IPS-15b (cell line): Measurements from ENCODE around the gene PTPRN2.

ENCODE experiments used
- H3K27me3 ChIP-seq: one replicate; pipeline ENCODE4 v1.6.1; 2013; ENCODE audit warnings: low read length; ENCODE audit not compliant: control insufficient read depth, insufficient read depth
- H3K36me3 ChIP-seq: one replicate; pipeline ENCODE4 v1.6.1; 2013; ENCODE audit warnings: low read length; ENCODE audit not compliant: control insufficient read depth, insufficient read depth
- H3K4me1 ChIP-seq: one replicate; pipeline ENCODE4 v1.6.1; 2013; ENCODE audit warnings: mild to moderate bottlenecking, low read length; ENCODE audit not compliant: control insufficient read depth, insufficient read depth
- H3K4me3 ChIP-seq: one replicate; pipeline ENCODE4 v1.5.1; 2013; ENCODE audit warnings: low read depth, low read length
- H3K9ac ChIP-seq: one replicate; pipeline ENCODE4 v1.6.1; 2013; ENCODE audit warnings: low read depth, mild to moderate bottlenecking, low read length
- H3K9me3 ChIP-seq: one replicate; pipeline ENCODE4 v1.6.1; 2013; ENCODE audit warnings: mild to moderate bottlenecking, low read length; ENCODE audit not compliant: control insufficient read depth, insufficient read depth

PTPRN2 gene

DNA sequence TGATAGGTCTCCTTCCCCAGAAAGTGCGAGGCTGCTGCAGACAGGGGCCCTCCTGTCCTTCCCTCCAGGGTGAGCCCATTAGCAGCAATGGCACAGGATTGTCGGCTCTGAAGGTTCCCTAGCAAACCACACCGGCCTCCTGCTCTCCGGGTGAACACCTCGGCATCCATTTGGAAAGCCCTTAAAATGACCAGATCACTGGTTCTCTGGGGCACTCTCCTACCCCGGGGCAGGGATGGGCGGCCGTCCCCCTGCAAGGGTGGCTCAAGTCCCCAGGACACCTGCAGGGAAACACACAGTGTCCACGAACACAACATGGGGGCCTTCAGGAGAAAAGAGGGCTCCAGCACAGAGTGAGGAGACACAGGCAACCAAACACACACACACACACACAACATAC is 459.1 kb downstream of the PTPRN2 start:
- H3K27me3 ChIP-seq = no peaks in the 10 kb centered on the region
- no peak overlapping the region for H3K9ac ChIP-seq
- no peaks in the 10 kb centered on the region for H3K4me1 ChIP-seq
- H3K4me3 ChIP-seq = no peak overlapping the region
- no peaks in the 10 kb centered on the region for H3K9me3 ChIP-seq
- no peaks in the 10 kb centered on the region for H3K36me3 ChIP-seq

GRCh38 chr7:158127241-158127640 is 460.4 kb downstream of the PTPRN2 start:
- H3K9me3 ChIP-seq = no peaks in the 10 kb centered on the region
- no peaks in the 10 kb centered on the region for H3K36me3 ChIP-seq

GRCh38 chr7:158126661-158127060 is 461.0 kb downstream of the PTPRN2 start:
- Histone ChIP-seq H3K27me3 (no peaks in the 10 kb centered on the region), H3K36me3 (no peaks in the 10 kb centered on the region), H3K4me3 (no peak overlapping the region), H3K9me3 (no peaks in the 10 kb centered on the region), H3K9ac (no peak overlapping the region), H3K4me1 (no peaks in the 10 kb centered on the region)

More at GRCh38 chr7:158127241-158127640, 460.4 kb downstream of the PTPRN2 start:
- Histone ChIP-seq H3K27me3 (no peaks in the 10 kb centered on the region), H3K4me1 (no peaks in the 10 kb centered on the region), H3K4me3 (no peak overlapping the region), H3K9ac (no peak overlapping the region)

DNA sequence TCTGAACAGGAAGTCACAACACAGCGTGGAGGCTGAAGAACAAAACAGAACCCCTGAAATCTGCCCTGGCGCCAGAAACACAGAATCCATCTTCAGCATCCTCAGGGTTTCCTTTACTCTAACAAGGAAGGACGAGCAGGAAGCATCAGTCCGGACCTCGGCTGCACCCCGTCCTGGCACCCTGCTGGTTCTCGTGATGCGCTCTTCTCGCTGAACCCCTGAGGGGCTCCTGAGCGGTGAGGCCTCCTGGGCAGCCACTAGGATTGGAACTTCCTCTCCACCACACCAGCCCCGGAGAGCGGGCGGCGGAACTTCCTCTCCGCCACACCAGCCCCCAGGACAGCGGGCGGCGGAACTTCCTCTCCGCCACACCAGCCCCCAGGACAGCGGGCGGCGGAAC is 461.9 kb downstream of the PTPRN2 start:
- no peaks in the 10 kb centered on the region for H3K27me3 ChIP-seq
- H3K36me3 ChIP-seq = no peaks in the 10 kb centered on the region
- H3K4me3 ChIP-seq = no peak overlapping the region
- H3K9ac ChIP-seq = no peak overlapping the region
- no peaks in the 10 kb centered on the region for H3K4me1 ChIP-seq
- no peaks in the 10 kb centered on the region for H3K9me3 ChIP-seq

DNA sequence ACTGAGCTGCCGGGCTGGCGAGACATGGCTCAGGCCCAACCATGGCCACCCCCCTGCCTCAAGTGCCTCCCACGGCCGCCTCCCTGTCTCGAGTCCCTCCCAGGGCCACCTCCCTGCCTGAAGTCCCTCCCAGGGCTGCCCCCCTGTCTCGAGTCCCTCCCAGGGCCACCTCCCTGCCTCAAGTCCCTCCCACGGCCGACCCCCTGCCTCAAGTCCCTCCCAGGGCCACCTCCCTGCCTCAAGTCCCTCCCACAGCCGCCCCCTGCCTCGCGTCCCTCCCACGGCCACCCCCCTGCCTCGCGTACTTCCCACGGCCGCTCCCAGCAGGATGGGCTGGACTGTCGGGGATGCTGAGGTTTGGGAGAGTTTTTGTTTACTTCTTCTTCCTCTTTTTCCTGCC is 462.5 kb downstream of the PTPRN2 start:
- Histone ChIP-seq H3K9me3 (no peaks in the 10 kb centered on the region), H3K4me3 (no peak overlapping the region)

DNA sequence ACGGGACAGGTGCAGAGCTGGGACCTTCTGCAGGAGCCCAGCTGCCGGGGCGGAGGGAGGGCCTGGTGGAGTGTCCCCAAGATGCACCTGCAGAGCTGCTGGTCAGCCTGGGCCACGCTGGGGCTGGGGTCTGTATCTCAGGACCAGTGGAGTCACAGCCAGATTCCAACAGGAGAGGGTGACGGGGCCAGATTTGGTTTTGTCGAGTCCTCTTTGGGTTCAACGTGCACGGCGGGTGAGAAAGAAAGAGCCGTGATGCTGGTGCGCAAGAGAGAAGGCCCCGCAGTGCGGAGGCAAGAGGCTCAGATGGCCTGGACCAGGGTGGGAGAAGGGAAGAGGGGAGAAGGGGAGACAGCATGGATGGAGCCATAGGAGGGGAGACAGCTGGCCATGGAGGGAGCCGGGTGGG is 462.9 kb downstream of the PTPRN2 start:
- Histone ChIP-seq H3K9me3 (no peaks in the 10 kb centered on the region), H3K4me3 (no peak overlapping the region), H3K27me3 (no peaks in the 10 kb centered on the region), H3K36me3 (no peaks in the 10 kb centered on the region), H3K9ac (no peak overlapping the region), H3K4me1 (no peaks in the 10 kb centered on the region)

More for the DNA sequence above, 462.5 kb downstream of the PTPRN2 start:
- H3K36me3 ChIP-seq = no peaks in the 10 kb centered on the region
- H3K27me3 ChIP-seq = no peaks in the 10 kb centered on the region
- no peak overlapping the region for H3K9ac ChIP-seq
- H3K4me1 ChIP-seq = no peaks in the 10 kb centered on the region

DNA sequence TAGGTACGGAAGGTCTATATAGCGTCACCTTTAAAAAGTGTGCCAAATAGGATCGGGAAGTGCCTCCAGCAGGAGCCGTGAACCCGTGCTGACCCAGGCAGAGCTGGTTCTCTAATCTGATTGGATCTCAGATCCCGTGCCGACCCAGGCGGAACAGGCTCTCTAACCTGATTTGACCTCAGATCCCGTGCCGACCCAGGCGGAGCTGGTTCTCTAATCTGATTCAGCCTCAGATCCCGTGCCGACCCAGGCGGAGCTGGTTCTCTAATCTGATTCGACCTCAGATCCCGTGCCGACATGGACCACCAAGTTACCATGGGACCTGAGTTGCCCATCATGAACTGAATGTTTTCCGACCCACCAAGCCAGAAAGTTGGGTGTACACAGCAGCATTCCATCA is 463.9 kb downstream of the PTPRN2 start:
- no peaks in the 10 kb centered on the region for H3K36me3 ChIP-seq
- H3K9me3 ChIP-seq = no peaks in the 10 kb centered on the region
- no peaks in the 10 kb centered on the region for H3K27me3 ChIP-seq
- no peaks in the 10 kb centered on the region for H3K4me1 ChIP-seq
- H3K4me3 ChIP-seq = no peak overlapping the region
- H3K9ac ChIP-seq = no peak overlapping the region

DNA sequence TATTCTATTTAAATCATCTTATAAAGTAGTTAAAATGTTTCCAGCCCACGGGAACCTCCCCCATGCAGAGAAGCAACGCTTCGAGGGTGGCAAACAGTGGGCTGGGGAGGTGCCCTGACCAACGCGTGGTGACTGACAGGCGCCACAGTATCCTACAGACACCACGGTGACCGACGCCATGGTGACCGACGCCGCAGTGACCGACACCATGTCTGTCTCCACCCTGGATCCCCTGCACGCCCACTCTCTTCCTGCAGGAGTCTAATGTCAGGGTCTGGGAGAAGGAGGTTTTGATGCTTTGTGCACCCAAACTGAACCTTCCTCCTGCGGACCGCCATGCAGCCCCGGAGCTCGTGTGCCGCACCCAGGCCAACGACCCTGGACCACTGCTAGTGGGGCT is 464.4 kb downstream of the PTPRN2 start:
- no peak overlapping the region for H3K9ac ChIP-seq
- no peaks in the 10 kb centered on the region for H3K36me3 ChIP-seq
- H3K4me3 ChIP-seq = no peak overlapping the region
- no peaks in the 10 kb centered on the region for H3K27me3 ChIP-seq
- H3K9me3 ChIP-seq = no peaks in the 10 kb centered on the region
- no peaks in the 10 kb centered on the region for H3K4me1 ChIP-seq

GRCh38 chr7:158121441-158122045 is 466.1 kb downstream of the PTPRN2 start:
- H3K9me3 ChIP-seq = no peaks in the 10 kb centered on the region
- H3K27me3 ChIP-seq = no peaks in the 10 kb centered on the region
- H3K9ac ChIP-seq = no peak overlapping the region
- H3K4me1 ChIP-seq = no peaks in the 10 kb centered on the region
- H3K4me3 ChIP-seq = no peak overlapping the region
- H3K36me3 ChIP-seq = peaks cover under 1% of the 10 kb centered on the region

DNA sequence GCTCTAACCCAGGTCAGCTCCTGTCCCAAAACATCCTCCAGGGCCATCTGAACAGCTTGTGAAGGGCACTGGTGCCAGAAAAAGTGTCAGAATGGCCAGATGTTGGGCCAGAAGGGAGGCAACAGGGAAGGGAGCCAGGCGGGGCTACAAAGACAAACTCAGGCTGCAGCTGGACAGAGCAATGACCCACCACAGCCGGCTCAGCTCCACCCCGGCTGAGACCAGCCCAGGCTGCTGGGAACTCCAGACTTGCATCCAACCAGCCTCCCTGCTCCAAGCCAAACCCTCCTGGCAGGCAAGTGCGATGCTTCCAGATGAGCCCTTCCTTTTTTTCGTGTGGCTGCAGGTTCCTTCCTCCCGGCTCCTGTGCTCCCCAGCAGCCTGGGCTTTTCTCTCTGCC is 466.9 kb downstream of the PTPRN2 start:
- Histone ChIP-seq H3K4me1 (no peaks in the 10 kb centered on the region), H3K36me3 (peaks cover 2% of the 10 kb centered on the region), H3K9me3 (no peaks in the 10 kb centered on the region), H3K9ac (no peak overlapping the region), H3K4me3 (no peak overlapping the region), H3K27me3 (no peaks in the 10 kb centered on the region)

DNA sequence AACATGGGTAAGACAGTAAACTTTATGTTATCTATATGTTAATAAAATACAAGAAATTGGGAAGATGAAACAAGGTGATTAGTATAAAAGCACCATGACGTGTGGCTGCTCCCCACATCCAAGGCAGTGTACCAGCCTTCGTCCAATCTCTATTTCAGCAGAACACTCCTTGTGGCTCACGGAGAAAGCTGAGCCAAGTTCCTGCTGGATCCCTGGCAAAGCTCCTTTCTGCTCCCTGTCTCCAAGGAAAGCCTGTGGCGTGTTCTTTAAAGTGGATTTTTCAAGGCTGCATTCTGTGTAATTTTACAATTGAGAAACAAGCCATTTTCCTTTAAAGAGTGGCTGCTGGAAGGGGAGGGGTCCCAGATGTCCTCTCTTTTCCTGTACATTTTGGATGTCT is 467.3 kb downstream of the PTPRN2 start:
- Histone ChIP-seq H3K9me3 (no peaks in the 10 kb centered on the region), H3K36me3 (peaks cover 2% of the 10 kb centered on the region), H3K4me3 (no peak overlapping the region), H3K9ac (no peak overlapping the region), H3K4me1 (no peaks in the 10 kb centered on the region), H3K27me3 (no peaks in the 10 kb centered on the region)

- no peaks in the 10 kb centered on the region for H3K27me3 ChIP-seq
- no peaks in the 10 kb centered on the region for H3K9me3 ChIP-seq
- H3K36me3 ChIP-seq = peaks cover 2% of the 10 kb centered on the region
- H3K4me1 ChIP-seq = no peaks in the 10 kb centered on the region
- H3K9ac ChIP-seq = no peak overlapping the region
- no peak overlapping the region for H3K4me3 ChIP-seq
Measured at GRCh38 chr7:158117341-158118222, 470.0 kb downstream of the PTPRN2 start.
